ENCODE data around the gene PRDM8.

GRCh38 chr4:80192937-80193336 is 4.4 kb upstream of the PRDM8 start:
- no peak for TF ChIP-seq CTCF (IDR thresholded peaks at IDR 0.05; ENCODE audit: low read depth, low read length)
- no peak for TF ChIP-seq POLR2A (IDR thresholded peaks at IDR 0.05; ENCODE audit: extremely low read depth, insufficient read length)
- no peak for TF ChIP-seq MAX (IDR thresholded peaks at IDR 0.05; ENCODE audit: low read depth, low read length)
- TF ChIP-seq MYC (IDR thresholded peaks at IDR 0.05; ENCODE audit: low read depth, low read length) = no peak

Data from NB4 (cell line).